Smooth muscle cell (in vitro differentiated cells): ENCODE measurements around the gene GSTM2. TPM values are rescaled to one million over a fixed set of nuclear protein-coding genes. Genes with fewer than 3 reads are reported as not detected.
"Not testable (repeated sequence)": the region's sequence is repeated elsewhere in the genome, so short reads cannot be mapped to it uniquely, and the experiment has no call there.

Source experiments
- DNase-seq: peaks from one replicate; lab custom pipeline; 2025; ENCODE audit not compliant: unreplicated experiment; lab: John Stamatoyannopoulos, UW
- H2AFZ ChIP-seq: fragments of 200-600 bp; sonication (generic); 2 replicates; pipeline ENCODE4 v1.6.0; 2016; ENCODE audit warnings: antibody characterized with exemption, low read depth, mild to moderate bottlenecking
- H3F3A ChIP-seq: fragments of 200-600 bp; sonication (generic); 2 replicates; pipeline ENCODE4 v1.6.0; 2017; ENCODE audit warnings: antibody characterized with exemption, low read depth
- H3K27ac ChIP-seq: fragments of 200-600 bp; sonication (generic); 2 replicates; pipeline ENCODE4 v1.5.1; 2016; ENCODE audit warnings: low read depth, mild to moderate bottlenecking
- H3K27me3 ChIP-seq: fragments of 200-600 bp; sonication (generic); 2 replicates; pipeline ENCODE4 v1.6.1; 2016; ENCODE audit warnings: low read depth, mild to moderate bottlenecking
- H3K36me3 ChIP-seq: fragments of 200-600 bp; sonication (generic); 2 replicates; pipeline ENCODE4 v1.5.1; 2016; ENCODE audit warnings: low read depth
- H3K4me1 ChIP-seq: fragments of 200-600 bp; sonication (generic); 2 replicates; pipeline ENCODE4 v1.5.1; 2016; ENCODE audit warnings: low read depth
- H3K4me2 ChIP-seq: fragments of 200-600 bp; sonication (generic); 2 replicates; pipeline ENCODE4 v1.6.0; 2016; ENCODE audit warnings: mild to moderate bottlenecking
- H3K4me3 ChIP-seq: fragments of 200-600 bp; sonication (generic); 2 replicates; pipeline ENCODE4 v1.5.1; 2016; ENCODE audit warnings: mild to moderate bottlenecking
- H3K79me2 ChIP-seq: fragments of 200-600 bp; sonication (generic); 2 replicates; pipeline ENCODE4 v1.6.0; 2016; ENCODE audit warnings: low read depth, mild to moderate bottlenecking
- H3K9ac ChIP-seq: fragments of 200-600 bp; sonication (generic); 2 replicates; pipeline ENCODE4 v1.6.0; 2016; ENCODE audit warnings: low read depth
- H3K9me3 ChIP-seq: fragments of 200-600 bp; sonication (generic); replicated peaks from 2 replicates; pipeline ENCODE4 v1.5.1; 2016; ENCODE audit warnings: low read depth
- H4K20me1 ChIP-seq: fragments of 200-600 bp; sonication (generic); 2 replicates; pipeline ENCODE4 v1.6.0; 2016; ENCODE audit warnings: low read depth
- WGBS: methylation state at CpG from one replicate; pipeline ENCODE4 v1.1.7; 2016; ENCODE audit warnings: low lambda C conversion rate; 5-methylcytosine and 5-hydroxymethylcytosine counted together
- polyA plus RNA-seq: library from polyadenylated mRNA; unstranded; fragments of >200 nt; fragmentation: Nextera tagmentation; extraction: Ambion mirVana; gene quantifications from 2 replicates; pipeline ENCODE4 v1.2.1, GENCODE V29; 2016
- total RNA-seq: library from RNA; depleted of rRNA; stranded (reverse); fragments of >200 nt; gene quantifications from 2 replicates; pipeline ENCODE4 v1.2.3, GENCODE V29; 2014
- TF ChIP-seq, protein P1 (sequence below): fragments of 200-600 bp; sonication (generic); IDR thresholded peaks from 2 replicates; pipeline ENCODE4 v1.5.1; 2017; ENCODE audit warnings: borderline replicate concordance, mild to moderate bottlenecking, antibody characterized with exemption; ENCODE audit not compliant: insufficient read depth, poor library complexity, severe bottlenecking

The GSTM2 gene
- total and polyA plus RNA-seq, 2 experiments from 2014 or later, result 30.3 to 43.8 TPM

GRCh38 chr1:109669246-109669948, 1.5 kb downstream of the GSTM2 start:
- H3K4me3 ChIP-seq, result no peak overlapping the region
- no peaks in the 10 kb centered on the region for H3K36me3 ChIP-seq
- H3K9me3 ChIP-seq, result no peaks in the 10 kb centered on the region
- no peaks in the 10 kb centered on the region for H4K20me1 ChIP-seq
- no peaks in the 10 kb centered on the region for H3K27me3 ChIP-seq
- H3K79me2 ChIP-seq, result no peaks in the 10 kb centered on the region
- no peak for DNase-seq
- no peak overlapping the region for H3K27ac ChIP-seq
- no peaks in the 10 kb centered on the region for H3F3A ChIP-seq
- H3K4me1 ChIP-seq, result peaks cover 10% of the 10 kb centered on the region
- WGBS, result 92% methylated on average over 22 of the region's 22 CpGs
- H2AFZ ChIP-seq, result no peak overlapping the region
- TF ChIP-seq, protein P1, sequence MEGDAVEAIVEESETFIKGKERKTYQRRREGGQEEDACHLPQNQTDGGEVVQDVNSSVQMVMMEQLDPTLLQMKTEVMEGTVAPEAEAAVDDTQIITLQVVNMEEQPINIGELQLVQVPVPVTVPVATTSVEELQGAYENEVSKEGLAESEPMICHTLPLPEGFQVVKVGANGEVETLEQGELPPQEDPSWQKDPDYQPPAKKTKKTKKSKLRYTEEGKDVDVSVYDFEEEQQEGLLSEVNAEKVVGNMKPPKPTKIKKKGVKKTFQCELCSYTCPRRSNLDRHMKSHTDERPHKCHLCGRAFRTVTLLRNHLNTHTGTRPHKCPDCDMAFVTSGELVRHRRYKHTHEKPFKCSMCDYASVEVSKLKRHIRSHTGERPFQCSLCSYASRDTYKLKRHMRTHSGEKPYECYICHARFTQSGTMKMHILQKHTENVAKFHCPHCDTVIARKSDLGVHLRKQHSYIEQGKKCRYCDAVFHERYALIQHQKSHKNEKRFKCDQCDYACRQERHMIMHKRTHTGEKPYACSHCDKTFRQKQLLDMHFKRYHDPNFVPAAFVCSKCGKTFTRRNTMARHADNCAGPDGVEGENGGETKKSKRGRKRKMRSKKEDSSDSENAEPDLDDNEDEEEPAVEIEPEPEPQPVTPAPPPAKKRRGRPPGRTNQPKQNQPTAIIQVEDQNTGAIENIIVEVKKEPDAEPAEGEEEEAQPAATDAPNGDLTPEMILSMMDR, result no peak
- H3K9ac ChIP-seq, result no peak overlapping the region
- no peak overlapping the region for H3K4me2 ChIP-seq

DNA sequence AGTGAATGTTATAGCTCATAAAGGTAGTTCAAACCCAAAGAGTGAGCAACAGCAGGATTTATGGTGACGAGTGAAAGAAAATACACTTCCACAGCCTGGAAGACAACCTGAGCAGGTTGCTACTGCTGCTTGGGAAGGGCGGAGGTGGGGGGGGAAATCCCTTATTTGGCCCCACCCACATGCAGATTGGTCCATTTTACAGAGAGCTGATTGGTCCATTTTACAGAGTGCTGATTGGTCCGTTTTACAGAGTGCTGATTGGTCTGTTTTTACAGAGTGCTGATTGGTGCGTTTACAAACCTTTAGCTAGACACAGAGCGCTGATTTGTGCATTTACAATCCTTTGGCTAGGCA, 2.1 kb downstream of the GSTM2 start:
- H3K4me1 ChIP-seq, result peaks cover 10% of the 10 kb centered on the region
- not testable (repeated sequence) for H2AFZ ChIP-seq, H3K27me3 ChIP-seq, H3K79me2 ChIP-seq, H3K4me2 ChIP-seq, H3K9me3 ChIP-seq, H4K20me1 ChIP-seq, H3K9ac ChIP-seq, H3K27ac ChIP-seq, H3K4me3 ChIP-seq, H3F3A ChIP-seq, H3K36me3 ChIP-seq, DNase-seq
- 94% methylated on average over 4 of the region's 5 CpGs for WGBS

- Histone ChIP-seq H3F3A (no peaks in the 10 kb centered on the region), H2AFZ (no peak overlapping the region), H4K20me1 (no peaks in the 10 kb centered on the region), H3K27ac (no peak overlapping the region), H3K27me3 (no peaks in the 10 kb centered on the region), H3K9ac (no peak overlapping the region), H3K4me1 (peaks cover 10% of the 10 kb centered on the region), H3K36me3 (no peaks in the 10 kb centered on the region), H3K4me3 (no peak overlapping the region), H3K9me3 (no peaks in the 10 kb centered on the region), H3K4me2 (no peak overlapping the region), H3K79me2 (no peaks in the 10 kb centered on the region)
- no peak for DNase-seq
- TF ChIP-seq, protein P1, result no peak
- WGBS, result 98% methylated on average over 5 of the region's 5 CpGs
These were observed 3.2 kb downstream of the GSTM2 start for GRCh38 chr1:109671067-109671466.

- H3K4me1 ChIP-seq, H3K9me3 ChIP-seq: not testable (repeated sequence)
- 94% methylated on average over 2 of the region's 2 CpGs for WGBS
These were observed 6.0 kb downstream of the GSTM2 start for GRCh38 chr1:109673861-109674260.

GRCh38 chr1:109676683-109677381, 9.0 kb downstream of the GSTM2 start:
- H2AFZ ChIP-seq, H3K4me1 ChIP-seq, H3K36me3 ChIP-seq, H3K79me2 ChIP-seq, H3K4me2 ChIP-seq, DNase-seq, H3K27ac ChIP-seq, H3K9ac ChIP-seq, H4K20me1 ChIP-seq, H3K27me3 ChIP-seq, H3K9me3 ChIP-seq, H3F3A ChIP-seq, H3K4me3 ChIP-seq: not testable (repeated sequence)
- 87% methylated on average over 3 of the region's 3 CpGs for WGBS

More at GRCh38 chr1:109673861-109674260, 6.0 kb downstream of the GSTM2 start:
- not testable (repeated sequence) for H3K4me3 ChIP-seq, H3K9ac ChIP-seq, H3K27ac ChIP-seq, H3K79me2 ChIP-seq, H3K4me2 ChIP-seq, H4K20me1 ChIP-seq, H3K36me3 ChIP-seq, H3K27me3 ChIP-seq, DNase-seq, H3F3A ChIP-seq, H2AFZ ChIP-seq
